Calu3 (cell line): ENCODE results near the gene MYO3B. TPM values are rescaled to one million over a fixed set of nuclear protein-coding genes. Genes with fewer than 3 reads are reported as not detected.

Experiments
- BruUV-seq: library from RNA; stranded (reverse); fragments of 400-500 nt; replicated peaks from 2 replicates; lab custom pipeline; 2021; lab: Mats Ljungman, UMichigan
- CTCF ChIA-PET: fragments of 300-600 bp; sonication (Branson Sonifier 250); formaldehyde crosslinking; loops from one replicate; lab custom pipeline; 2022; ENCODE audit warnings: antibody characterized with exemption; lab: Charles Lee
- DNase-seq: peaks from one replicate; pipeline ENCODE4 v3.0.0; 2022
- H3K27ac Mint-ChIP-seq: one replicate; pipeline ENCODE4 v1.8.0; 2022; ENCODE audit warnings: mixed read lengths; ENCODE audit not compliant: unreplicated experiment
- H3K27me3 Mint-ChIP-seq: one replicate; pipeline ENCODE4 v1.8.0; 2022; ENCODE audit warnings: mixed read lengths; ENCODE audit not compliant: unreplicated experiment
- H3K36me3 Mint-ChIP-seq: one replicate; pipeline ENCODE4 v1.8.0; 2022; ENCODE audit warnings: mild to moderate bottlenecking, moderate library complexity, mixed read lengths; ENCODE audit not compliant: insufficient read depth, unreplicated experiment
- H3K4me1 Mint-ChIP-seq: one replicate; pipeline ENCODE4 v1.8.0; 2022; ENCODE audit warnings: mild to moderate bottlenecking, low read depth, mixed read lengths; ENCODE audit not compliant: unreplicated experiment
- H3K4me3 Mint-ChIP-seq: one replicate; pipeline ENCODE4 v1.8.0; 2022; ENCODE audit warnings: mild to moderate bottlenecking, low read depth, moderate library complexity, mixed read lengths; ENCODE audit not compliant: unreplicated experiment
- H3K9me3 Mint-ChIP-seq: one replicate; pipeline ENCODE4 v1.8.0; 2022; ENCODE audit warnings: low read depth, mixed read lengths; ENCODE audit not compliant: unreplicated experiment
- CTCF ChIP-seq: fragments of 200-600 bp; IDR thresholded peaks from one replicate; pipeline ENCODE4 v1.8.0; 2022; ENCODE audit warnings: antibody characterized with exemption; ENCODE audit not compliant: unreplicated experiment
- intact Hi-C: fragments of 100-400 bp; cut with micrococcal nuclease; formaldehyde crosslinking; loops from one replicate; pipeline ENCODE4 v1.10.0; 2022; ENCODE audit not compliant: unreplicated experiment
- total RNA-seq: library from RNA; stranded (reverse); gene quantifications from 2 replicates; pipeline ENCODE4 v1.2.3, GENCODE V29; 2022

MYO3B gene
- total RNA-seq, 1 experiment from 2014 or later = 5.0 TPM

- TF ChIP-seq CTCF = no peak
- Mint-ChIP-seq H3K36me3 (no peaks in the 10 kb centered on the region), H3K4me1 (peaks cover 29% of the 10 kb centered on the region), H3K27me3 (peaks cover 23% of the 10 kb centered on the region), H3K27ac (no peak overlapping the region), H3K9me3 (no peaks in the 10 kb centered on the region), H3K4me3 (no peak overlapping the region)
- BruUV-seq = no TSS peak
- intact Hi-C loops = loop anchor here (2.0 kb wide), 1 partner anchor 441 kb away; no protein-coding TSS in a partner anchor
- no peak for DNase-seq
- CTCF ChIA-PET = interaction anchor here (0.7 kb wide), 1 partner anchor 80 kb away, joined by 13 read pairs; no protein-coding TSS in a partner anchor
Observed at GRCh38 chr2:170371231-170371998, 193.5 kb downstream of the MYO3B start.

GRCh38 chr2:170375192-170375591, 197.2 kb downstream of the MYO3B start:
- no peaks in the 10 kb centered on the region for H3K36me3 Mint-ChIP-seq
- no peak for DNase-seq
- peaks cover 29% of the 10 kb centered on the region for H3K4me1 Mint-ChIP-seq
- H3K4me3 Mint-ChIP-seq = no peak overlapping the region
- intact Hi-C loops = no loop called here
- no peak overlapping the region for H3K27ac Mint-ChIP-seq
- BruUV-seq = no TSS peak
- CTCF ChIA-PET = interaction anchor here (0.6 kb wide), 1 partner anchor 139 kb away, joined by 7 read pairs; no protein-coding TSS in a partner anchor
- no peaks in the 10 kb centered on the region for H3K9me3 Mint-ChIP-seq
- H3K27me3 Mint-ChIP-seq = no peaks in the 10 kb centered on the region
- no peak for TF ChIP-seq CTCF

GRCh38 chr2:170377500-170378207, 199.7 kb downstream of the MYO3B start:
- TF ChIP-seq CTCF = no peak
- no peaks in the 10 kb centered on the region for H3K36me3 Mint-ChIP-seq
- no peaks in the 10 kb centered on the region for H3K27me3 Mint-ChIP-seq
- CTCF ChIA-PET = interaction anchor here (0.7 kb wide), 1 partner anchor 406 kb away, joined by 3 read pairs; no protein-coding TSS in a partner anchor
- BruUV-seq = no TSS peak
- H3K9me3 Mint-ChIP-seq = no peaks in the 10 kb centered on the region
- H3K4me1 Mint-ChIP-seq = peaks cover 29% of the 10 kb centered on the region
- intact Hi-C loops = no loop called here
- no peak overlapping the region for H3K4me3 Mint-ChIP-seq
- no peak overlapping the region for H3K27ac Mint-ChIP-seq
- DNase-seq = no peak

GRCh38 chr2:170380267-170380666, 202.3 kb downstream of the MYO3B start:
- Mint-ChIP-seq H3K9me3 (no peaks in the 10 kb centered on the region), H3K27me3 (no peaks in the 10 kb centered on the region), H3K4me3 (no peak overlapping the region), H3K4me1 (peaks cover 7% of the 10 kb centered on the region), H3K27ac (no peak overlapping the region), H3K36me3 (no peaks in the 10 kb centered on the region)
- CTCF ChIA-PET = no interaction called here
- DNase-seq = no peak
- no peak for TF ChIP-seq CTCF
- BruUV-seq = no TSS peak
- intact Hi-C loops = no loop called here
